Measurements from ENCODE around the gene JUND. TPM values are rescaled to one million over a fixed set of nuclear protein-coding genes. Genes with fewer than 3 reads are reported as not detected.

JUND gene
- total RNA-seq, 1 experiment from 2014 or later, result 44.9 TPM

DNA sequence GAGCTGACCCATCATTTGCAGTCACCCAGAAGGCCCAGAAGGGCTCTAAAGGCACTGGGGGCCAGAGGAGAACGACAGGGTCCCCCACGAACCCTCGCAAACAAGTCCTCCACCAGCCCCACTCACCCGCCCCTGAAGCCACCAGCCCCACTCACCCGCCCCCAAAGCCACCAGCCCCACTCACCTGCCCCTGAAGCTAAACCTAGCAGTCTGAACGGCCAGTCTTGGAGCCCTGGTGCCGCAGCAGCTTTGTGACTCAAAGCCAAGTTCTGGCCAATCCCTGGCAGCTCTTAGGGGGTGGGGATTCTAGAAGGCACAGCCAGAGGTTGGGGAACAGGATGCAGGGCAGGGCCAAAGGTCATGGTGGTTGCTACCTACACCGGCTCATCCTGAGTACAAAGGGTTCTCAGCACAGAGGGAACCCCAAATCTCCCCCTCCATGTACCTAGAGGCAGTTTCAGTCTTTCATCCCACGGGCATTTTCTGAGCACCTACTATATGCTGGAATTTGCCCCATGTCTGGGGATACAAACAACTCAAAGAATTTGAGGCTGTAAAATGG is 7.1 kb downstream of the JUND start, which contains the start of gene IQCN:
Gene IQCN, minus strand, starts transcription at position 234 of the 562 bp plus-strand sequence. CDS start 4,974 bp downstream, outside the sequence.
- peak within 1 kb of the TSS; percentile 83 for H3K27ac Mint-ChIP-seq (ENCODE audit: unreplicated experiment)
- TF ChIP-seq, protein P1, sequence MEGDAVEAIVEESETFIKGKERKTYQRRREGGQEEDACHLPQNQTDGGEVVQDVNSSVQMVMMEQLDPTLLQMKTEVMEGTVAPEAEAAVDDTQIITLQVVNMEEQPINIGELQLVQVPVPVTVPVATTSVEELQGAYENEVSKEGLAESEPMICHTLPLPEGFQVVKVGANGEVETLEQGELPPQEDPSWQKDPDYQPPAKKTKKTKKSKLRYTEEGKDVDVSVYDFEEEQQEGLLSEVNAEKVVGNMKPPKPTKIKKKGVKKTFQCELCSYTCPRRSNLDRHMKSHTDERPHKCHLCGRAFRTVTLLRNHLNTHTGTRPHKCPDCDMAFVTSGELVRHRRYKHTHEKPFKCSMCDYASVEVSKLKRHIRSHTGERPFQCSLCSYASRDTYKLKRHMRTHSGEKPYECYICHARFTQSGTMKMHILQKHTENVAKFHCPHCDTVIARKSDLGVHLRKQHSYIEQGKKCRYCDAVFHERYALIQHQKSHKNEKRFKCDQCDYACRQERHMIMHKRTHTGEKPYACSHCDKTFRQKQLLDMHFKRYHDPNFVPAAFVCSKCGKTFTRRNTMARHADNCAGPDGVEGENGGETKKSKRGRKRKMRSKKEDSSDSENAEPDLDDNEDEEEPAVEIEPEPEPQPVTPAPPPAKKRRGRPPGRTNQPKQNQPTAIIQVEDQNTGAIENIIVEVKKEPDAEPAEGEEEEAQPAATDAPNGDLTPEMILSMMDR (IDR thresholded peaks at IDR 0.05; ENCODE audit: unreplicated experiment), result no peak
- H3K36me3 Mint-ChIP-seq (ENCODE audit: insufficient read depth, unreplicated experiment), result peaks cover 49% of the 10 kb centered on the region
- intact Hi-C loops (cut with micrococcal nuclease; ENCODE audit: unreplicated experiment), result loop anchor here (10.0 kb wide), 1 partner anchor 141 kb away; the partner anchor contains the start of gene SSBP4
- CTCF ChIA-PET, result interaction anchor here (1.1 kb wide), 1 partner anchor 43 kb away, joined by 5 read pairs; no protein-coding TSS in a partner anchor
- no peaks in the 10 kb centered on the region for H3K27me3 Mint-ChIP-seq (ENCODE audit: unreplicated experiment)
- H3K4me1 Mint-ChIP-seq (ENCODE audit: low read depth, unreplicated experiment), result peaks cover 4% of the 10 kb centered on the region
- peak within 1 kb of the TSS; percentile 17 for H3K4me3 Mint-ChIP-seq (ENCODE audit: low read depth, unreplicated experiment)
- peak; percentile 27 for DNase-seq
- no TSS peak for BruUV-seq (replicated peaks)
- H3K9me3 Mint-ChIP-seq (ENCODE audit: low read depth, unreplicated experiment), result no peaks in the 10 kb centered on the region

DNA sequence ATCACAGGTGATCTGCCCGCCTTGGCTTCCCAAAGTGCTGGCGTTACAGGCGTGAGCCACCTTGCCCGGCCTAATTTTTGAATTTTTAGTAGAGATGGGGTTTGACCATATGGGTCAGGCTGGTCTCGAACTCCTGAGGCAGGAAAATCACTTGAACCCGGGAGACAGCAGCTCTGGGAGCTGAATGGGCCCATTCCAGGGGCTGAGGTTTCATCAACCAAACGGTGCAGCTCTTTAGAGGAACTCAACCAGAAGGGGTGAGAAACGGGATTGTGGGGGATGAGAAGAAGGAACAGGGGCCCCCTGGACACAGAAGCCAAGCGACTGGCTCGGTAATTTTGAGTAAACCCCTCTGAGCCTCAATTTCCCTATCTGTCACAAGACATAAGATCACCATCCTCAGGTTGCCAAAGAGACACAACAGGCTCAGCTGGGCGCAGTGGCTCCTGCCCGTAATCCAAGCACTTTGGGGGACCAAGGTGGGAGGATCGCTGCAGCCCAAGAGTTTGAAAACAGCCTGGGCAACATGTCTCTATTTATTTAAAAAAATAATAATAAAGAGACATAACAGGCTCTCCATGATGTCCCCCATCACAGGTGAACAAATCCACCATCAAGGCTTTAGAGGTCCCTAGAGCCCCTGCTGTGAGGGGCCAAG is 7.7 kb downstream of the JUND start:
- TF ChIP-seq, protein P1 (IDR thresholded peaks at IDR 0.05; ENCODE audit: unreplicated experiment), result no peak
- no TSS peak for BruUV-seq (replicated peaks)
- Mint-ChIP-seq H3K4me3 (ENCODE audit: low read depth, unreplicated experiment) (no peak overlapping the region), H3K36me3 (ENCODE audit: insufficient read depth, unreplicated experiment) (peaks cover 43% of the 10 kb centered on the region), H3K9me3 (ENCODE audit: low read depth, unreplicated experiment) (no peaks in the 10 kb centered on the region), H3K4me1 (ENCODE audit: low read depth, unreplicated experiment) (no peaks in the 10 kb centered on the region), H3K27me3 (ENCODE audit: unreplicated experiment) (no peaks in the 10 kb centered on the region), H3K27ac (ENCODE audit: unreplicated experiment) (no peak overlapping the region)
- no peak for DNase-seq
- CTCF ChIA-PET, result interaction anchor here (1.1 kb wide), 1 partner anchor 42 kb away, joined by 5 read pairs; no protein-coding TSS in a partner anchor
- intact Hi-C loops (cut with micrococcal nuclease; ENCODE audit: unreplicated experiment), result loop anchor here (10.0 kb wide), 1 partner anchor 141 kb away; the partner anchor contains the start of gene SSBP4

DNA sequence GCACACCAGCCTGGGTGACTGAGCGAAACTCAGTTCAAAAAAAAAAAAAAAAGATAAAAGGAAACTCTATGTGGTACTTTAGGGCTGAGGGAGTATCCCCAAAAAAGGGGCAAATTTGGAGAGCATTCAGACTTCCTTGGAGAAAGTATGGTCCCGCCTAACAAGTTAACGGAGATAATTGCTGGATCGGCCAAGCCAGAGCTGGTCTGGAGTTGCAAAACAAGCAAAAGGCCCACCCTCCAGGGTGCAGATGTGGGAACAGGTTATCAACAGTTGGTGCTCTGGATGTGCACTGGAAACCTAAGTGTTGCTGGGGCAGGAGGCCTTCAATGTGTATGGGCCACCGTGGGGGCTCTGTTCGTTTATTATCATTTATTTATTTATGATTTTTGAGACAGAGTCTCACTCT is 10.0 kb downstream of the JUND start:
- Mint-ChIP-seq H3K36me3 (ENCODE audit: insufficient read depth, unreplicated experiment) (peaks cover 26% of the 10 kb centered on the region), H3K27ac (ENCODE audit: unreplicated experiment) (no peak overlapping the region), H3K4me1 (ENCODE audit: low read depth, unreplicated experiment) (no peaks in the 10 kb centered on the region), H3K4me3 (ENCODE audit: low read depth, unreplicated experiment) (no peak overlapping the region), H3K9me3 (ENCODE audit: low read depth, unreplicated experiment) (no peaks in the 10 kb centered on the region), H3K27me3 (ENCODE audit: unreplicated experiment) (no peaks in the 10 kb centered on the region)
- no peak for DNase-seq
- TF ChIP-seq, protein P1 (IDR thresholded peaks at IDR 0.05; ENCODE audit: unreplicated experiment), result no peak
- intact Hi-C loops (cut with micrococcal nuclease; ENCODE audit: unreplicated experiment), result loop anchor here (10.0 kb wide), 1 partner anchor 143 kb away; the partner anchor contains the start of gene SSBP4
- BruUV-seq (replicated peaks), result no TSS peak
- CTCF ChIA-PET, result no interaction called here

DNA sequence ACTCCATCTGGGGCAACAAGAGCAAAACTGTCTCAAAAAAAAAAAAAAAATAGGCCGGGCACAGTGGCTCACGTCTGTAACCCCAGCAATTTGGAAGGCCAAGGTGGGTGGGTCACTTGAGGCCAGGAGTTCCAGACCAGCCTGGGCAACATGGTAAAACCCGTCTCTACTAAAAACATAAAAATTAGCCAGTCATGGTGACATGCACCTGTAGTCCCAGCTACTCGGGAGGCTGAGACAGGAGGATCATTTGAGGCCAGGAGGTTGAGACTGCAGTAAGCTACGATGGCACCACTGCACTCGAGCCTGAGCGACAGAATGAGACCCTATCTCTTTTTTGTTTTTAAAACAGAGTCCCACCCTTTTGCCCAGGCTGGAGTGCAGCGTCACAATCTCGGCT is 11.1 kb downstream of the JUND start:
- H3K36me3 Mint-ChIP-seq (ENCODE audit: insufficient read depth, unreplicated experiment), result peaks cover 21% of the 10 kb centered on the region
- no peaks in the 10 kb centered on the region for H3K4me1 Mint-ChIP-seq (ENCODE audit: low read depth, unreplicated experiment)
- H3K9me3 Mint-ChIP-seq (ENCODE audit: low read depth, unreplicated experiment), result no peaks in the 10 kb centered on the region
- H3K4me3 Mint-ChIP-seq (ENCODE audit: low read depth, unreplicated experiment), result no peak overlapping the region
- DNase-seq, result no peak
- TF ChIP-seq, protein P1 (IDR thresholded peaks at IDR 0.05; ENCODE audit: unreplicated experiment), result no peak
- no TSS peak for BruUV-seq (replicated peaks)
- CTCF ChIA-PET, result interaction anchor here (0.7 kb wide), 2 partner anchors 9 to 52 kb away, joined by 3 to 5 read pairs; no protein-coding TSS in a partner anchor
- no peak overlapping the region for H3K27ac Mint-ChIP-seq (ENCODE audit: unreplicated experiment)
- intact Hi-C loops (cut with micrococcal nuclease; ENCODE audit: unreplicated experiment), result loop anchor here (10.0 kb wide), 1 partner anchor 144 kb away; the partner anchor contains the start of gene SSBP4
- H3K27me3 Mint-ChIP-seq (ENCODE audit: unreplicated experiment), result no peaks in the 10 kb centered on the region

Measured in Calu3 (cell line).